Body of pancreas (tissue), 4 donors: ENCODE measurements around the gene PRXL2C. TPM values are rescaled to one million over a fixed set of nuclear protein-coding genes. Genes with fewer than 3 reads are reported as not detected.

Experiments used
- ATAC-seq: fragments of 150-250 bp; one replicate; pipeline ENCODE4 v1.9.1; 2016
- DNase-seq, 4 donors: peaks; one replicate each; pipeline ENCODE4 v3.0.0-alpha.2; 2019
- H3K27ac ChIP-seq, 4 donors: fragments of 200-600 bp; sonication (generic); 1 replicate in 3 of 4; 2 replicates in 1 of 4; pipeline versions ENCODE4 v1.5.1 to v1.6.1; 2016 to 2019; ENCODE audit warnings: mild to moderate bottlenecking in 1 of 4, mixed read lengths in 1 of 4, moderate library complexity in 1 of 4
- H3K27me3 ChIP-seq, 2 donors: fragments of 200-600 bp; sonication (generic); one replicate each; pipeline ENCODE4 v1.6.0; 2016; ENCODE audit warnings: mild to moderate bottlenecking in 1 of 2
- H3K36me3 ChIP-seq, 2 donors: fragments of 200-600 bp; sonication (generic); replicated peaks in 1 of 2; 2 replicates each; pipeline ENCODE4 v1.5.1; 2016; ENCODE audit warnings: low read depth in 2 of 2; ENCODE audit not compliant: insufficient read depth in 1 of 2
- H3K4me1 ChIP-seq: fragments of 200-600 bp; sonication (generic); one replicate; pipeline ENCODE4 v1.6.0; 2016
- H3K4me3 ChIP-seq, 2 donors: fragments of 200-600 bp; sonication (generic); 1 replicate in 1 of 2; 2 replicates in 1 of 2; pipeline ENCODE4 v1.5.1; 2016 to 2019
- H3K9me3 ChIP-seq, 3 donors: fragments of 200-600 bp; sonication (generic); 1 replicate in 2 of 3; 2 replicates in 1 of 3; pipeline ENCODE4 v1.5.1; 2016
- POLR2A ChIP-seq, 3 donors: fragments of 450-650 bp; IDR thresholded peaks; one replicate each; pipeline ENCODE4 v1.6.1; 2016; ENCODE audit warnings: antibody characterized with exemption in 3 of 3, mild to moderate bottlenecking in 2 of 3
- WGBS, 2 donors: methylation state at CpG; one replicate each; pipeline ENCODE4 v1.1.5; 2017; 5-methylcytosine and 5-hydroxymethylcytosine counted together
- intact Hi-C: fragments of 100-400 bp; cut with DNase I; formaldehyde crosslinking; loops from one replicate; pipeline ENCODE4 v1.15.1; 2023
- total RNA-seq, 2 donors: library from RNA; depleted of rRNA; stranded (reverse); fragments of >200 nt; gene quantifications; one replicate each; pipeline ENCODE4 v1.1.0, GENCODE V29; 2016
- TF ChIP-seq, protein P1 (sequence below), 7 experiments: fragments of 450-650 bp in 4 of 7; fragments of 200-600 bp in 3 of 7; sonication (generic) in 3 of 7; IDR thresholded peaks; one replicate each; pipeline ENCODE4 v1.5.1; 2016 to 2019; ENCODE audit warnings: antibody characterized with exemption in 7 of 7

Gene PRXL2C
- total RNA-seq, 2 donors from 2014 or later, result 3.3 to 5.7 TPM

GRCh38 chr9:96663506-96664120 lies 8.5 kb upstream of the PRXL2C start:
- H3K9me3 ChIP-seq, result no peaks in the 10 kb centered on the region
- intact Hi-C loops, result loop anchor here (10.0 kb wide), 1 partner anchor 339 kb away; no protein-coding TSS in a partner anchor
- no peak overlapping the region for H3K4me3 ChIP-seq
- no peaks in the 10 kb centered on the region for H3K27me3 ChIP-seq
- 87 to 92% methylated on average over 20 of the region's 20 CpGs for WGBS, 2 donors
- no peak overlapping the region for H3K27ac ChIP-seq
- TF ChIP-seq, protein P1, sequence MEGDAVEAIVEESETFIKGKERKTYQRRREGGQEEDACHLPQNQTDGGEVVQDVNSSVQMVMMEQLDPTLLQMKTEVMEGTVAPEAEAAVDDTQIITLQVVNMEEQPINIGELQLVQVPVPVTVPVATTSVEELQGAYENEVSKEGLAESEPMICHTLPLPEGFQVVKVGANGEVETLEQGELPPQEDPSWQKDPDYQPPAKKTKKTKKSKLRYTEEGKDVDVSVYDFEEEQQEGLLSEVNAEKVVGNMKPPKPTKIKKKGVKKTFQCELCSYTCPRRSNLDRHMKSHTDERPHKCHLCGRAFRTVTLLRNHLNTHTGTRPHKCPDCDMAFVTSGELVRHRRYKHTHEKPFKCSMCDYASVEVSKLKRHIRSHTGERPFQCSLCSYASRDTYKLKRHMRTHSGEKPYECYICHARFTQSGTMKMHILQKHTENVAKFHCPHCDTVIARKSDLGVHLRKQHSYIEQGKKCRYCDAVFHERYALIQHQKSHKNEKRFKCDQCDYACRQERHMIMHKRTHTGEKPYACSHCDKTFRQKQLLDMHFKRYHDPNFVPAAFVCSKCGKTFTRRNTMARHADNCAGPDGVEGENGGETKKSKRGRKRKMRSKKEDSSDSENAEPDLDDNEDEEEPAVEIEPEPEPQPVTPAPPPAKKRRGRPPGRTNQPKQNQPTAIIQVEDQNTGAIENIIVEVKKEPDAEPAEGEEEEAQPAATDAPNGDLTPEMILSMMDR (IDR thresholded peaks at IDR 0.05), result no peak
- TF ChIP-seq POLR2A (IDR thresholded peaks at IDR 0.05), result no peak
- no peak for DNase-seq
- no peaks in the 10 kb centered on the region for H3K4me1 ChIP-seq
- no peaks in the 10 kb centered on the region for H3K36me3 ChIP-seq
- ATAC-seq, result no peak

DNA sequence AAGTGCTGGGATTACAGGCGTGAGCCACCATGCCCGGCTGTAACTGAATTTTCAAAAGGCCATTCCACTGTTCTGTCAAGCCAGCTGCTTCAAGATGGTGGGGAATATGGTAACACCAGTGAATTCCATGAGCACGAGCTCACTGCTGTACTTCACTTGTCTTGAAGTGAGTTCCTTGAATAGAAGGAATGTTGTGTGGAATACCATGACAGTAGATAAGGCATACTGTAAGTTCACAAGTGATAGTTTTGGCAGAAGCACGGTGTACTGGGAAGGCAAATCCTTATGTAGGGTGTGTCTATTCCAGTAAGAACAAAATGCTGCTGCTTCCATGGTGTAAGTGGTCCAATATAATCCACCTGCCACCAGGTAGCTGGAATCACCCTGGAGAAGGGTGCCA lies 6.6 kb upstream of the PRXL2C start:
- no peak for ATAC-seq
- no peaks in the 10 kb centered on the region for H3K36me3 ChIP-seq
- H3K4me3 ChIP-seq, result no peak overlapping the region
- H3K27me3 ChIP-seq, result no peaks in the 10 kb centered on the region
- 75 to 91% methylated on average over 3 to 4 of the region's 4 CpGs for WGBS, 2 donors
- no peak for DNase-seq
- no peaks in the 10 kb centered on the region for H3K4me1 ChIP-seq
- intact Hi-C loops, result loop anchor here (10.0 kb wide), 1 partner anchor 337 kb away; no protein-coding TSS in a partner anchor
- H3K9me3 ChIP-seq, result no peaks in the 10 kb centered on the region
- TF ChIP-seq POLR2A (IDR thresholded peaks at IDR 0.05), result no peak
- TF ChIP-seq, protein P1 (IDR thresholded peaks at IDR 0.05), result no peak
- H3K27ac ChIP-seq, result no peak overlapping the region

DNA sequence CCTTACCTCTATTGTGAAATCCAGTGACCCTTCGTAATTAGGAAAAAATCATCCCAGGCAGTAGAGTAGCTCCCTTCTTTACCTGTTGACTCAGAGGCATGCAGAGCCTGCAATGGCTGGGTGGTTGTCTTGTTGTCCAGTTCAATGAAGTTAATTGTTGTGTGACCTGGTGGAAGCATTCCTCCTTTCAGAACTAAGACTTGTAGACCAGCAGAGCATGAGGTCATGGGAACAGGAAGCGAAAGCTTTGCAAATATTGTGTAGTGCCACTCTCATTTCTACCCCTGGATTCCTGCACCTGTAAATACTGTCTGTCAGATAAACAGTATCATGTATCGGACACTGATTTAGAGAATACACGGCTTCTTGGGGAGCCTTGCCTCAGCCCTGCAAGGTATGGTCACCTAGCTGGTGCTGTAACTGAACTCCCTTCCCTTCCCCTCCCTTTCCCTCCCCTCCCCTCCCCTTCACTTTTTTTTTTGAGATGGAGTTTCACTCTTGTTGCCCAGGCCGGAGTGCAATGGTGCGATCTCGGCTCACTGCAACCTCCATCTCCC lies 5.7 kb upstream of the PRXL2C start:
- intact Hi-C loops, result loop anchor here (10.0 kb wide), 1 partner anchor 336 kb away; no protein-coding TSS in a partner anchor

DNA sequence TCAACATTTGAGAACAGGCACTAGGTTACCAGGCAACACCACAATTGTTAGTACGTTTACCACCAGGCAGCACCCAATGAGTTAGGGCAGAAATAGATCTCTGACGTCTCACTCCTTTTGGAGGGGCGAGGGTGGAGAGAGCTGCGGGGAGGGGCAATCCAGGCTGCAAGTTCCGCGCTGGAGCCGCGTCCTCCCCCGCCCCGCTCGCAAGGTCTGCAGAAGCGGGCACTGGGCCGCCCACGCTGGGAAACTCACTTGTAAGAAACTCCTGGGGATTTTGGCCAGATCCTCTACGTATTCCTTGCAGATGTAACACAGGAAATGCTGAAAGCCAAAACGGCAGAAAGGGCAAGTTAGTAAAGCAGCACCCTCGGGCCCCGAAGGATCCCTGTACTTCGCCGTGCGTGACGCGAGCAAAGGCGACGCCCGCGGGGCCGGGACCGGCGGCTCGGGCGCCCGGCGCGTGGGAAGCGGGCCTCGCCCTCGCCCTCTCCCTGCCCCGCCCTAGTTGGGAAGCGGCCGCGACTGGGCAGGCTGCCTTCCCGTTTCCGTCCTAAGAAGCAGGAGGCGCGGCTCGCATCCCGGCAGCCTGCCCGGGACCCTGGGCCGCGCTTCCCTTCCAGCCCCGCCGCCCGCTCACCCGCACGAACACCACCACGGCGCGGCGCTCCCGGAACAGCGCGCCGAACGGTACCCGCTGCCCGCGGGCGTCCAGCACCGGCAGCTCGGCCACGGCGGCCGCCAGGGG lies 493 bp downstream of the PRXL2C start:
- peak overlapping the region; percentile 87 to 97 (median 92) for H3K27ac ChIP-seq
- TF ChIP-seq, protein P1 (IDR thresholded peaks at IDR 0.05), result peak in 4 of 7 experiments; percentile 5 to 43 (median 26)
- peak; percentile 52 to 72 (median 61) for TF ChIP-seq POLR2A (IDR thresholded peaks at IDR 0.05)
- DNase-seq (peak; percentile 70 to 82 (median 77)), ATAC-seq (peak; percentile 77)
- intact Hi-C loops, result no loop called here
- peaks cover 0 to 5% of the 10 kb centered on the region in 2 donors for H3K36me3 ChIP-seq
- no peaks in the 10 kb centered on the region for H3K9me3 ChIP-seq
- no peaks in the 10 kb centered on the region for H3K27me3 ChIP-seq
- H3K4me1 ChIP-seq, result peaks cover 7% of the 10 kb centered on the region
- H3K4me3 ChIP-seq, result peak overlapping the region; percentile 31 to 59
- WGBS, 2 donors, result 0% methylated on average over 22 to 66 of the region's 74 CpGs

More for the DNA sequence above, 5.7 kb upstream of the PRXL2C start:
- H3K4me3 ChIP-seq, result no peak overlapping the region
- DNase-seq (no peak), ATAC-seq (no peak)
- no peaks in the 10 kb centered on the region for H3K9me3 ChIP-seq
- WGBS, 2 donors, result 85 to 92% methylated on average over 7 of the region's 7 CpGs
- no peaks in the 10 kb centered on the region for H3K27me3 ChIP-seq
- no peak for TF ChIP-seq POLR2A (IDR thresholded peaks at IDR 0.05)
- TF ChIP-seq, protein P1 (IDR thresholded peaks at IDR 0.05), result no peak
- H3K27ac ChIP-seq, result no peak overlapping the region
- no peaks in the 10 kb centered on the region for H3K4me1 ChIP-seq
- H3K36me3 ChIP-seq, result no peaks in the 10 kb centered on the region
